ENCODE results near the gene NIM1K.
"Not testable (repeated sequence)": the region's sequence is repeated elsewhere in the genome, so short reads cannot be mapped to it uniquely, and the experiment has no call there.

NIM1K gene

DNA sequence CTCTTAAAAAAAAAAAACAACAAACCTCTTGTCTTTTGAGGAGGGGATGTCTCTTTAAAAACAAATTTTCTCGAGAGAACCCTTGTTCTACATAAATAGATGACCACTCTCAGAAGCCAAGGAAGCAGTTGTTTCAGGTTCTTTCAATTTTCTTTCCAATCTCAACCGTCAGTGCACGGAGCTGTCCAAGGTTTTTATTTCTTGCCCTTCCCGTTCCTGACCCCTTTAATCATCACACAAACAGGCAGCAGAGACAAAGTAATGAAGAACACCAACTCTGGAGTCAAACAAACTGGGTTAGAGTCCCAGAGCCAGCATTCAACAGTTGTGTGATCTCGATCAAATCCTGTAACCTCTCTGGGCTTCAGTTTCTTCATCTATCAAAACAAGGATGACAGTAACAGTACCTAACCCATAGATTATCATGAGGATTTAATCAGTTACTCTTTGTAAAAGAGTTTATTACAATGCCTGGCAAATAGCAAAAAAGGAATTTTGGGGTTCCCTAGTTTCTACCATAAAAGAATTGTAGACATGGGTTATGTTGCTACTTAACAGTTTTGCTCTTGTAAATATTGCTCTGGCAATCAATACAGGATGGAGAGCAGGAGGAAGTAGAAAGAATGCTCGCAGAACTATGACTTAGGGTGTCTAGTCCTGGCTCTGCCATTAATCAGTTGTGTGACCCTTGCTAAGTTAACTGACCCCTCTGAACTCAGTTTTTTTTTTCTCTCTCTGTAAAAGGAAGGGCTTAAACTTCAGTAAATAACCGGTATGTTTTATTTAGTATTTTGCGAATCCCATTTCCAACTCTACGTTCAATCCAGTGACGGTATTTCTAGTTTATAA lies 1.0 kb upstream of the NIM1K start:
- no peak for TF ChIP-seq CTCF (IDR thresholded peaks at IDR 0.05)
- no peak for TF ChIP-seq ZFX (IDR thresholded peaks at IDR 0.05; ENCODE audit: borderline replicate concordance)

GRCh38 chr5:43192558-43193180 lies 644 bp downstream of the NIM1K start:
- no peak for TF ChIP-seq CTCF (IDR thresholded peaks at IDR 0.05)
- TF ChIP-seq ZFX (IDR thresholded peaks at IDR 0.05; ENCODE audit: borderline replicate concordance) = no peak
- H3K27ac ChIP-seq = no peak overlapping the region

More for the DNA sequence above, 1.0 kb upstream of the NIM1K start:
- H3K27ac ChIP-seq = no peak overlapping the region

DNA sequence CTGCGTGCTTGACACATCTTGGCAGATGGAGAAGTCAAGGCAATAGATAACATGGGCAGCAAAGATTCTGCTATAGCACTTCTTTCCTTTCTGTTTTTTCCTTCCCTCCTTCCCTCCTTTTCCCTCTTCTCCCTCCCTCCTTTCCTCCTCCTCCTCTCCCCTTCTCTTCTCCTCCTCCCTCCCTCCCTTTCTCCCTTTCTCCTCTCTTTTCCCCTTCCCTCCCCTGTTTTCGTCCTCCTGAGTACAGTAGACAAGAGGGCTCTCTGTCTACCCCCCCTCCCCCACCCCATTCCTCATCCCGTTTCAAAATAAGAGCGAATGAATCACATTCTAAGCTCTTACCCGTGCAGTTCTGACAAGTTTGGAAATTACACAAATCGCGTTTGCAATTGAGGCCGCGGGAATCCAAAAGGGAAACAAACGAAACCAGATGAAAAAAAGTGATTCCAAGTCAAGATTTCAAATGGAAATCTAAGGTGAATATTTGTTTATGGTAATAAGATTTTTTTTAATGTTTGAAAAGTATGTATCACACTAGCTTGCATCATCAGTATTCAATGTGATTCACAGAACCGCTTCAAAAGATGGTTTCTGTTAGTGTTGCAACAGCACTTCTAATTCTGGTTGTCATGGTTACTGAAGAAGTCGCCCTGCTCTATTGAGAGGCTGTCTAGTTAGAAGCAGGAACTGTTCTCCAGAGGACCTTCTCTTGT lies 1.3 kb downstream of the NIM1K start:
- TF ChIP-seq CTCF (IDR thresholded peaks at IDR 0.05) (no peak), ZFX (IDR thresholded peaks at IDR 0.05; ENCODE audit: borderline replicate concordance) (no peak)
- H3K27ac ChIP-seq = no peak overlapping the region

DNA sequence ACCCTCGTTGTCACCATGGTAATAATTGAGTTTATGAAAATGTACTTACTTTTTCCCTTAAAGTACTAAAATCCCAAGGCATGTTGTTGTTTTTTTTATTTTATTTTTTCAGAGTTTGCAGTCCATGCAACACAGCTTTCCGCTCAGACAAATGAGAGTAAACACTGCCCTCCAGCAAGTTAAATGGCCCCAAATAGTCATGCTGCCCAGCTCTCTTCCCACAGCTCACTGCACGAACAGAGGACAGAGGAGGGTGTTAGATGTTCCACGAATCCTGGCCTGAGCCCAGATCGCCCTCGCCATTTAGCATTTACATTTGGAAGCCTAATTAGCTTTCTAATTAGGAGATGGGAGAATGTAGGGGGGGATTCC lies 1.9 kb downstream of the NIM1K start:
- TF ChIP-seq CTCF (IDR thresholded peaks at IDR 0.05) (no peak), ZFX (IDR thresholded peaks at IDR 0.05; ENCODE audit: borderline replicate concordance) (no peak)
- no peak overlapping the region for H3K27ac ChIP-seq

GRCh38 chr5:43195670-43196265 lies 3.7 kb downstream of the NIM1K start:
- TF ChIP-seq ZFX (IDR thresholded peaks at IDR 0.05; ENCODE audit: borderline replicate concordance) = no peak
- TF ChIP-seq CTCF (IDR thresholded peaks at IDR 0.05) = no peak

DNA sequence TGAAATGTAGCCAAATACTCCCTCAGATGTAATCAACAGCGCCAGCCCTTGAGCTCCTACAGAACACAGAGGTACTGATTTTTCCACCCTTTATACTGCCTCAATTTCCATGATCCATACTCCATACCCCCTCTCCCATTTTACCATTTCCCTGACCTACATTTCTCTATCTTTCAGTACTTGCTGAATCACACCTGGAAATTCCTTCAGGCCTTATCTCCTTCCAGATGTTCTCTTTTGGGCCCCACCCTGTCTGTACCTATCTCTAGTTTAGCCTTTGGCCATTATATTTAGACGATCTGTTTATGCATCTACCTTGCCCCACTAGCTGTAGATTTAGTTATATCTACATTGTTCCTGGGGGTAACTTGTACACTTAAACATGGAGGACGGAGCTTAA lies 5.5 kb downstream of the NIM1K start:
- TF ChIP-seq CTCF (IDR thresholded peaks at IDR 0.05) = no peak
- no peak for TF ChIP-seq ZFX (IDR thresholded peaks at IDR 0.05; ENCODE audit: borderline replicate concordance)
- no peak overlapping the region for H3K27ac ChIP-seq

More at GRCh38 chr5:43195670-43196265, 3.7 kb downstream of the NIM1K start:
- H3K27ac ChIP-seq = no peak overlapping the region

DNA sequence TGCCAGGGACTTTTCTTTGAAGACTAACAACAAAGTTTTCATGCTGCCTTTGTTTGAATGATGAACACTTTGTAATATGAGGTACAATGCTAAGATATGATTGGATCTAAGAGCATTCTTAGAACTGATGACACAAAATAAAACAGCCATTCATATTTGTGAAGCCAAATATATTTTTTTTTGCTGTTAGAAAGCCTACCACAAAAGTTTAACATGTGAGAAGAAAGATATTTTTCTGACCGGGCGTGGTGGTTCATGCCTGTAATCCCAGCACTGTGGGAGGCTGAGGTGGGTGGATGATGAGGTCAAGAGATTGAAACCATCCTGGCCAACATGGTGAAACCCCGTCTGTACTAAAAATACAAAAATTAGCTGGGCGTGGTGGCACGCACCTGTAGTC lies 9.4 kb downstream of the NIM1K start:
- H3K27ac ChIP-seq = not testable (repeated sequence)
